Activated CD4-positive, alpha-beta T cell treated with anti-CD3 and anti-CD28 coated beads, Interleukin-2, amount 50 U/mL, for 1 hour (primary cell): ENCODE measurements around the gene NOTCH4.
"Not testable (repeated sequence)": the region's sequence is repeated elsewhere in the genome, so short reads cannot be mapped to it uniquely, and the experiment has no call there.

Experiments
- DNase-seq: peaks from one replicate; pipeline ENCODE4 v3.0.0-alpha.2; 2020

NOTCH4 gene

DNA sequence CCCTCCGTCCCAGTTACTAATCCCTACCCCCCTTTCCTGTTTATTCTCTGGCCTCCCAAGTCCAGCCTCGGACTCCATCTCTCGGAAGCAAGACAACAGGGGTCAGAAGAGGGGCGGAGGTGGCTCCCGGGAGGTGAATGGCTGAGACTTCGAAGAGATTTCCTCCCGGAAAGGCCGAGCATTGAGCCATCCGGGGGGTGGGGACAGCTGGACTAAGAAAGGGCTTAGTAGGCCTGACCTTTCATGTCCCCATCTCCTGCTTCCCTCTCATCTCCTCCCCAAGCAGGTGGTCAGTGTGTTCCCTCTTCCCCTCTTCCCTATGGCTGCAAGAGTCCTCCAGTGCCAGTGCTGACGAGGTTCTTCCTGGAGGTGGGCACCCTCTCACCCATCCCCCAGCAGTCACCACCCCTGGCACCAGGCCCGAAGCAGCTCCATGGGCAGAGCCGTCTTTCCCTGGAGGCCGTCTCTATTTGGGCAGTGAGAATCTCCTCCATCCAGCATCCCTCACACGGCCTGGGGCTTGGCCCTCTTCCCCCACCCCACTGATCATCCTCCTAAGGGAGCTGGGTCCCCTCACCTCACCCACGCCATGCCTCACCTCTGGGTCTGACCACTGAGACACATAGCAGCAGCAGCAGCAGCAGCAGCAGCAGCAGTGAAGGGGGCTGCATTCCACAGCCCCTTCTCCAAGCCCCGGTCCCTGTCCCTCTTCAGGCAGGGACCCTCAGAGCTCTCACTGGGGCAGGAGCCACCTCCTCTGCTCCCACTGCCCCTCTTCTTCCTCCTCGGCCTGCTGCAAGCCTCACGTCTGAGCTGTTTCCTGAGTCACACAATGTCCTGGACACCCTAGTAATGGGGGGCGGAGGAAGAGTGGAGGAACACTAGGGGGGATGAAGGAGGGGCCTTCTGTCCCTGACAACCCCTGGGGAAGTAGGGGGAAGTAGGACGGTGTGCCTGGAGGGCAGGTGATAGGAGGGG is at the start of gene NOTCH4:
Gene NOTCH4, minus strand, starts transcription at position 810 of the 978 bp plus-strand sequence. Its CDS starts 139 bp downstream, at position 671.
- DNase-seq: no peak

GRCh38 chr6:32271429-32271828 is 47.6 kb upstream of the NOTCH4 start:
- DNase-seq: no peak

DNA sequence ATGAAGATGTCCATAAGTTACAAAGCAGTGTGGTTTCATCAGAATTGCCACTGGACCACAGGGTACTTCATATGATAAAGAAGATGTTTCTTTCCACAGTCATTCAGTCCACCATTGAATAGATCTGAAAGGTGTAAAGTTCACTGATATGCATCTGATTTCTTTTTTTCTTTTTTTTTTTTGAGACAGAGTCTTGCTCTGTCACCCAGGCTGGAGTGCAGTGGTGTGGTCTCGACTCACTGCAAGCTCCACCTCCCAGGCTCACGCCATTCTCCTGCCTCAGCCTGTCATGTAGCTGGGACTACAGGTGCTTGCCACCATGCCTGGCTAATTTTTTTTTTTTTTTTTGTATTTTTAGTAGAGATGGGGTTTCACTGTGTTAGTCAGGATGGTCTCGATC is 44.6 kb upstream of the NOTCH4 start:
- DNase-seq: not testable (repeated sequence)

- DNase-seq: no peak
Observed at GRCh38 chr6:32267035-32267434, 43.2 kb upstream of the NOTCH4 start.

DNA sequence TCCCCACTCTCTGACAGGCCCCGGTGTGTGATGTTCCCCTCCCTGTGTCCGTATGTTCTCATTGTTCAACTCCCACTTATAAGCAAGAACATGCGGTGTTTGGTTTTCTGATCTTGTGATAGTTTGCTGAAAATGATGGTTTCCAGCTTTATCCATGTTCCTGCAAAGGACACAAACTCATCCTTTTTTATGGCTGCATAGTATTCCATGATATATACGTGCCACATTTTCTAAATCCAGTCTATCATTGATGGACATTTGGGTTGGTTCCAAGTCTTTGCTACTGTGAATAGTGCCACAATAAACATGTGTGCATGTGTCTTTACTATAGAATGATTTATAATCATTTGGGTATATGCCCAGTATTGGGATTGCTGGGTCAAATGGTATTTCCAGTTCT is 33.4 kb upstream of the NOTCH4 start:
- not testable (repeated sequence) for DNase-seq

DNA sequence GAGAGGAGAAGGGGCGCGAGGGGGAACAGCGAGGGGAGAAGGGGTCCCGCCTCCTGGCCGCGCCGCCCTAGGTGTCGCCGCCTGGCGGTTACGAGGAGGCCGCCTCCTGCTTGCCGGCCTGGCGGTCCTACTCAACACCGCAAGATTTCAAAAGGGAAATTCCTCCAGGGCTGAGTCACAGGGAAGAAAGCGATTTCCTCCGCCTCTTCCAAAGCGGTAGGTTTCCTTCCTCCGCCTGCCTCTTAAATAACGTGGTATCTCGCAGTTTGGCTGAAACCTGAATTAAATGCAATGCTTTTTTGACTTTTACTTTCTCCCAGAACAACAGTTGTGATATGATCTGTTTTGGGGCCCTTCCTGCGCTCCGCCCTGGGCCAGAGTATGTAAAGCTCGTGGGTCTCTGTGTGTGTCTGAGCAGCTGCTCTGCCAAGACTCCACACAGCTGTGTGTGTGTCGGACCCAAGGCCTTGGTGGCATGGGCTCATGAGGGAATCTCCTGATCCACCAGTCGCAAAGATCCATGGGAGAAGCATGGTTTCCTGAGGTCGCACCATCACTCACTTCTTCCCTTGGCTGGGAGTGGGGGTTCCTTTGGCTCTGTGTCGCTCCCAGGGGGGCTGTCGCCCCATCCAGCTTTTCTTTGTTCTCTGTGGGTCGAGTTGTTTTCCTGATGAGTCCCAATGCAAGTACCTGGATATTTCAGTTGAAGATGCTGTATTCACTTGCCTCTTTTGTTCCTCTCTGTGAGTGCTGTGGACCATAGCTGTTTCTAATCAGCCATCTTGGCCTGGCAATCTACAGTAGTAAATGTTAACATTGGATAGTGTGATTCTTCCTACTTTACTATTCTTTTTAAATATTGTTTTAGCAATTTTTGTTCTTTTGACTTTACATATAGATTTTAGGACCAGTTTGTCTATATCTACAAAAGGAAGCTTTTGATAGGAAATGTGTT is 31.6 kb upstream of the NOTCH4 start:
- DNase-seq: peak; percentile 49

DNA sequence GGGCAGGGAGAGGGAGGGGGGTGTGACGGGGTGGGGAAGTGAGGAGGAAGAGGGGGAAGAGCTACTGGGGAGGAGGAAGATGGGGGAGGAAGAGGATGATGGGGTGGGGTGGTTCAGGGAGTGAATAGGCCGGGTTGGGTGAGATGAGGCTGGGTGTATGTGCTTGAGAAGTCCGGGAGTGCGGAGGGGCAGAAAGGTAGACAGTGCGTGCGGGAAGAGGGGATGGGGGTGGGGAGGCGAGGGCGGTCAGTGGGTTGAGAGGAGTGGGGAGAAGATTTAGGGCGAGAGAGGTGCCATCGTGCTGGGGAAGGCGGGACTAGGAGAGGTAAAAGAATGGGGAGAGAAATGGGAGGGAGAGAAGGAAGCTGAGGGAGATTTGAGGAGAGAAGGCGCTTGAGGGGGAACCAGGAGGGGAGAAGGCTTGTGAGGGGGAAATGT is 30.9 kb upstream of the NOTCH4 start:
- no peak for DNase-seq

- no peak for DNase-seq
Observed at GRCh38 chr6:32252331-32253009, 28.6 kb upstream of the NOTCH4 start.

GRCh38 chr6:32249262-32249661 is 25.4 kb upstream of the NOTCH4 start:
- DNase-seq: no peak

- no peak for DNase-seq
Observed at GRCh38 chr6:32247401-32247800, 23.5 kb upstream of the NOTCH4 start.

GRCh38 chr6:32244946-32245398 is 21.1 kb upstream of the NOTCH4 start:
- DNase-seq: peak; percentile 71

GRCh38 chr6:32244270-32244669 is 20.4 kb upstream of the NOTCH4 start:
- no peak for DNase-seq

DNA sequence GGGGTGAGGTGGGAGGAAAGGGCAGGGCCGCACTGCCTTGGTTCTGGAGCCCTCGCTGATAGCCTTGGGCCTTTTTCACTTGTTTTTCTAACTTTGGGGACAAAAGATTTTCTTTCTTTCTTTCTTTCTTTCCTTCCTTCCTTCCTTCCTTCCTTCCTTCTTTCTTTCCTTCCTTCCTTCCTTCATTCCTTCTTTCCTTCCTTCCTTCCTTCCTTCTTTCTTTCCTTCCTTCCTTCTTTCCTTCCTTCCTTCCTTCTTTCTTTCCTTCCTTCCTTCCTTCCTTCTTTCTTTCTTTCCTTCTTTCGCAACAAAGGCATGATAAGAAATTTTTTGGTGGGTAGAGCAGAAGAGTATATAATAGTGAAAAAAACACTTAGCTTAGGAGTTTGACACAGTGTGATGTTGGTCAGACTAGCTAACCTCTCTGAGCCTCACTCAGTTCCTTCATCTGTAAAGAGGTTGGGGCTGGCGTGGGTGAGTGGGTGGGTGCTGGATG is 18.5 kb upstream of the NOTCH4 start:
- not testable (repeated sequence) for DNase-seq

DNA sequence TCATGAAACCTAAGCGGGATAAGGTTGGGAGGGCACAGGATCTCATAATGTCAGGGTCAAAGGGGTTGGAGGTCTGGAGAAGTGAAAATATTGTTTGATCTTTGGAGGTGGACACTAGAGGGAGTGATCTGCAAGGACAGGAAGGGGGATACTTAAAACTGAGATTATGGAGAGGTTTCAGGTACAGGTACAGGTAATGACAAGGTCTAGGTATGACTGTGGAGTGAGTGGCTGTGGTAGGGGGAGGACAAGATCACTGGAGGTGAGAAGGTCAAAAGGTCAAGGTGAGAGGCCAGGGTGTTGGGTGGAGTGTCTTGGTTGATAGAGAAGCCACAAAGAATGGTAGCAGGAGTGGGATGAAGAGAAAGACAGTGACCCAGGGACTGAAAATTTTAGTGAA is 16.8 kb upstream of the NOTCH4 start:
- DNase-seq: no peak

GRCh38 chr6:32239462-32239861 is 15.6 kb upstream of the NOTCH4 start:
- DNase-seq: no peak

DNA sequence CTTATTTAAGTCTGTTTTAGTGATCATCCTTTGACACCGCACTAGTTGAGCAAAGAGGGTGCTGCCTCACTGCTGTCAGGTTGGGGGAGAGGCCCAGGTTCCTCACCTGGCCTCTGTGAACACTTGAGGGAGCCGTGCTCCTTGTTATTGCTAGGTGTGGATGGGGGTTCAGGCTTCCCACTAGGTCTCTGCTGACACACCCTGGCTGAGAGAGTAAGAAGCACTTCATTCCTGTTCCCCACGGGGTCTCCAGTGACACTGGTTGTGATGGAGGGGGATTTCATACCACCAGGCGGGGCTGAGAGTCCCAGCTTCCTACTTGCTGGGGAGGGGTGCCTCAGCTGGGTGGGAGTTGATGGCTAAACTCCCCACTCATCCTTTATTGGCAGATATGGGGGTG is 11.1 kb upstream of the NOTCH4 start:
- DNase-seq: no peak

DNA sequence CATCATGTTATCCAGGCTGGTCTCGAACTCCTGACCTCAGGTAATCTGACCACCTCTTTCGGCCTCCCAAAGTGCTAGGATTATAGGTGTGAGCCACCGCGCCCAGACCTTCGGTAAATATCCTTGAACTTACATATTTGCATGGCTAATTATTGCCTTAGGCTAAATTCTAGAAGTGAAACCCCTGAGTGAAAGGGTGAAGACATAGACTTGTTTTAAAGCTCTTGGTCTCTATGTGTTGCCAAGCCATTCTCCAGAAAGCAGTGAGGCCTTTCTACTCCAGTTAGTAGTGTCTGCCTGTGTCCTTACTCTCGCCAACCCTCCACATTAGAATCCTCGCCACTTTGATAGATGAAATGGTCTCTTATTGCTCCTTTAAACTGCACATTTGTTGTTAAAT is 2.6 kb upstream of the NOTCH4 start:
- DNase-seq: no peak

DNA sequence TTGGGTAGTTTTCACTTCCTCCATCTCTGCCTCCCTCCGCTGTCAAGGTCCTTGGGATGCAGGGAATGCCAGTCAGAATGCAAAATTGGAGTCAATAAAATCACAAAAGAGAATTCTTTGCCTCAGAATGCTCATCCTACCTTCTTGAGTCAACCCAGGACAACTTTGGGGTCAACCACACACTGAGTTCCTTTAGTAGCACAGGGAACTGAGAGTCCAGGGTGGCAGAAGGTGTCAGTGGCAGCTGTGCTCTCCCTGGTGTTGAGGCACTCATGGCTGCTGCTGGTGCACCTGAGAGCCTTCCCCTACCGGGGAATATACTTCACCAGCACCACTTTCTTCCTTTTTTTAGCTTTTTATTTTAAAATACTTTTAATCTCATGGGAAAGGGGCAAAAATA is 829 bp upstream of the NOTCH4 start:
- DNase-seq: no peak

DNA sequence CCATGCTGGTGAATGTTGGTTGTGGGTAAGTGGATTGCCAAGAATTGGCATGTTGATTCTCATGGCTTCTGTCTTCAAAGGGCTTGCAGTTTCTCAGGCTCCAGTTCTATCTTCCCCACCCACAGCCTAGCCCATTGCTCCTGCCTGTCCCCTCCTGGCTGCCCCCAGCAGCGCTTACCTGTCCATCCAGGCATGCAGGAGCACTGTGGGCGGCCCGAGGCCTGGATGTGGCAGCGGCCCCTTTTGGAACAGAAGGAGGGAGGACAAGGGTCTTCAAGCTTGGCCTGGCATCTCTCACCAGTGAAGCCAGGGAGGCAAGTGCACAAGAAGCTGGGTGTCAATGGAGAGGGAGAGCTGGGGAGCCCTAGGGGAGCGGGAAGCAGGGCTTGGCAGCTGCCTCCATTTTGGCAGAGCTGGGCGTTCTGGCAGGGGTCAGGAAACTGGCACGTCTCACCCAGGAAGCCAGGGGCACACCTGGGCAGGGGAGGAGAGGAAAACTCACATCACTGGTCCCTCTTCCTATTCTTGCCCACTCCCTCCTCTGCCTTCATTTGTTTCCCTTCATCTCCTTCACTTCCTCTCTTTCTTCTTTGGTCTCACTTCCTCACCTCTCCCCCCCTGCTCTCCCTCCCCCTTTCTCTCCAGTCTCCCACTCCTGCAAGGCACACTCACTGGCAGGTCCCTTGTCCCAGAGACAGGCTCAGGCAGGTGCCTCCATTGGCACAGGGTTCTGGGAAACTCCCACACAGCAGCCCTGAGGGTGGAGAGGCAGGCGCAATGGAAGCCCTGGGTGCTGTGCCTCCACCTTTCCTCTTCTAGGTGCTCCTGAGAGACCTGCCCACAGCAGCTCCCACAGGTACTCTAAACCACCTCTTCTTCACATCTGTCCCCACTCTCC is 1.3 kb downstream of the NOTCH4 start:
- DNase-seq: no peak

DNA sequence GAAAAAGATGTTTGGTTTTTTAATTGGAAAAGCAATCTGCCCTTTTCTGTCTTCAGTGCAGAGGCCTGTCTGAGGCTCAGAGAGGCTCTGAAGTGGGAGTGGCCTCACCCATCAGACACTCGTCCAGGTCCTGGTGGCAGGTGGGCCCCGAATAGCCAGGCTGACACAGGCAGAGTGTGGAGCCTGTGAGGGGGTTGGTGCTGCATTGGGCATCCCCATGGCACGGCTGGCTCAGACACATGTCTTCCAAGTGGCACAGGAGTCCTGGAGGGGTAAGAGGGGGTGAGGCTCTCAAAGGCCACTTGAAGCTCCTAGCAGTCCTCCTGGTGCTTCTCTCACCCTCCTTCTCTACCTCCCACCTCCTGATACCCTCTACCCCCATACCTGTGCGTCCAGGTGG is 3.8 kb downstream of the NOTCH4 start:
- no peak for DNase-seq

- DNase-seq: no peak
Observed at GRCh38 chr6:32218167-32218566, 5.7 kb downstream of the NOTCH4 start.
